ENCODE measurements around the gene GMDS. TPM values are rescaled to one million over a fixed set of nuclear protein-coding genes. Genes with fewer than 3 reads are reported as not detected.

Gene GMDS
- total RNA-seq, 1 donor from 2014 or later, result 18.1 TPM

DNA sequence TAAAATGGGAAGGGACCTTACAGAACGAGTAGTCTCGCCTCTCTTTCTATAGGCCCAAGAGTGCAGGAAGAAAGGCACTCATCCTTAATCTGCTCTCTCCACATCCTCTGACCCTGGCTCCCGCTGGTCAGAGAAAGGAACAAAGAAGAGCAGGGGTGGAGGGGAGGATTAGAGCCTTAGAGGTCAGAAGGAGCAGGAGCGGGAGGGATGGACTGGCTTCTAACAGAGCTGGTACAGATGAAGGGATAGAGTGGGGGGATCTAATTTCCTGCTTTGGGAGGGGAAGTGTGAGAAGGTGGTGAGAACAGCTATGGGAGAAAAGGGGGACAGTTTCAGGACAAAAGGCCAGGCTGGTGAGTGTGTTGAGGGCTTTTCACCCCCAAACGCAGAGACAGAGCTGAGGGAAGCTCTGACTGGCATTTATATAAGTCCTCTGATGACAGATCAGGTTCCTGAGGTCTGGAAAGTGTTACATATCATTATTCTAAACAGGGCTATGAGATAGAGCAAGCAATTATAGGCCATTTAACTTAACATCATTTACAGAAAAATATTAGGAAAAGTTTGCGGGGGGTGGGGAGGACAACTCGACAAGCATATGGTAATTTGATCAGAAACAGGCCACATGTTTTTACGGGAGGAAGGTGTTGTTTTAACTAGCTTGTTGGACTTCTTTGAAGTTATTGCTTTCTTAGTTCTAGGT lies 524.6 kb downstream of the GMDS start:
- DNase-seq (ENCODE audit: low read depth, low spot score), result no peak

DNA sequence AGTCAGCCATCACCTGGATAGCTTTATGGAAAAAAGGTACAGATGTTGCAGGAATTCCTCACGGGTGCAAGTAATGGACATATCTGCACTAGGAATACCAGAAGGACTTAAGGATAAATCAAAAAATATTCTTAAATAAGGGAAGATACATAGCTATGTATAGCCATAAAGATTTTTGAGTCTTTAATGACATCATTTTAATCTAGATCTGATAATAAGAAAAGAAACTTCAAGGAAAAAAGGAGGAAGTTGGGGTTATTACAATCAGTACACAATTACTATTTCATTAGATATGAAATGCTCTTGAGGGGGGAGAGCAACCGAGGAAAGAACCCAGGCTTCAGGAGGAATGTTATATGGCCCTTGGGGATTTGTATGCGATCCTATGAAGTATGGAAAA lies 525.5 kb downstream of the GMDS start:
- no peak for DNase-seq (ENCODE audit: low read depth, low spot score)

DNA sequence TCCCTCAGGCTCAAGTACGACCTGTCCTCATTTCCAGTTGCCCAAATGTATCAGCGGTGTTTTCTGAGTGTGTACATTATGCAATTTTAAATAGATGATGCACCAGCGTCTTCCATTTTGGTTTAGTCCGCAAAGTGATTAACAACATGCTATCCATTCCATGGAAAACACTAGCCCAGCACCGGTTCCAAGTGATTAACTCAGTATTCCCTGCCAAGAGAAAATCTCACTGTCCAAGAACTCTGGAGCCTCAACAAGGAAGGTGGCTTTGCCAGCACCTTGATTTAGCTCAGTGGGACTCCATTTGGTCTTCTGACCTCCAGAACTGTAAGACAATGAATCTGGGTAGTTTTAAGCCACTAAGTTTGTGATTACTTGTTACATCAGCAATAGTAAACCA lies 528.5 kb downstream of the GMDS start:
- no peak for DNase-seq (ENCODE audit: low read depth, low spot score)

DNA sequence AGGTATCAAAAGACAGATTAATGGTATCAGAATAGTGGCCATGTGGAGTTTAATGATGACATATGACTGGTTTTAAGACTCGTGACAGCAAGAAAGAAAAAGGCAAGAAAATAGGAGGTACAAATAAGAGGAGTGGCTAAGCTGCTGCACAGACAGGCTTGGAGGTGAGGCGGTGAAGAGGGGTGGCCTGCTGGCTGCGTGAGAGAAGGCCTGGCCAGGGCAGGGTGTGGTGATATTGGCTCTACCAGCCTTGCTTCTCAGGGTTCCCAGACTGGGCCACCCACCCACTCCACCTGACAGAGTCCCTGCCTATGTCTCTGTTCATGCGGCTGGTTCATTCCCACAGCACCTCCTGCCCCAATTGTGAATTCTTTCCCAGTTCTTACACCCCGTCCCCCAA lies 529.0 kb downstream of the GMDS start:
- DNase-seq (ENCODE audit: low read depth, low spot score), result no peak

DNA sequence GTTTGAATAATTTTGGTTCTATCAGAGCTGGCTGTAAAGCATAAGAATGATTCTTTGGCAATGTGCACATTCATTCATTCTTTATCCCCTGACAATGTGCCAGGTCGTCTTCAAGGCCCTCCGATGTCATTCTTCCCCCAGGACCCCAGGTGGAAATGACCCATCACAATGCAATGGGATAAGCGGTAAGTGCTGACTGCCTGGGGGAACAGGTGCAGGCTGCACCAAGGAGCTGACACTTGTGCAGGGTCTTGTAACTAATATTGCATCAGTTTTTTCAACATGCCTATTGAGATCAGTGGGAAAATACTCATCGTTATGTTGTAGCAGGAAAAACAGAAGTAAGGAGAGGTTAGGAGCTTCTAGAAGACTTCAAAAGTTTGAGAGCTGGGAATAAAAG lies 530.1 kb downstream of the GMDS start:
- DNase-seq (ENCODE audit: low read depth, low spot score), result no peak

DNA sequence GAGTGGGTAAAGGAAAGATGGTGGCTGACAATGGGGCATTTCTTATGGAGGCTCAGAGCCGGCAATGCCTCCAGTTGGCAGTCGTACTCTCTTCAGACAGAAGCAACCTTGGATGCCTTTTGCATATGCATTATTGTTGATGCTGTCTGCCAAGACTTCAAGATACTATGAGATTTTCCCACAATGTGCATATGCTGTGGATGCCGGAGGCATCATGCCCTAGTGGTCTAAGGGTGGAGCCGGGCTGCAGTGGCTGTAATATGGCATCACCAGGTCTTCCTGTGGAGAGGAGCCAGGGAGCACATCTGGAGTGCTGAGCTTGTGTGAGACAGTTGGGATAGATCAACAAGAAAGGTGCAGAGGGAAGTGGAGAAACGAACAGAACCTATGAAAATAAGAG lies 530.8 kb downstream of the GMDS start:
- no peak for DNase-seq (ENCODE audit: low read depth, low spot score)

DNA sequence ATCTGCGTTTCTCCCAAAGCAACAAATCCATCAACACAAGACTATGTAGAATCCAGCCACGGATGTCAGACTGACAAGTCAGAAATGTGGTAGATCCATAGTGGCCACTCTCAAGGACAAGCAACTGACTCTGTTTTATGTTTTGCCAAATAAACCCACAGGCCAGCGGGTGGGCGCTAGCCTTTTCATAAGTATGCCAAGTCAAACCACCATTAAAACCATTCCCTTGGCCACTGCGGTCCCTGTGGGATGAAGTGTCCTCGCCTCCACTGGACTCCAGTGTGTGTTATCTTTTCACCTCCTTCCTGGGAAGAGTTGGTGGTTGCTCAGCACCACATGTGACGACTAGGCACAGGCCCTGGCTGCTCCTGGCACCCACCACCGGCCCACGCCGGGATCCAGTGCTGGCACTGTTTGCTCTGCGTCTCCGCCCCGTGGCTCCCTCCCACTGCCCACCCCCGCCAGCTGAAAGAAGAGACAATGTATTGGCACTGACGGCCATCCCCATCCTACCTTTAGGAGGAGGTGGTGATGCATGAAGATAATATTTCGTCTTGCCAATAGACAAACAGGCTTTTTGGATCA lies 532.3 kb downstream of the GMDS start:
- DNase-seq (ENCODE audit: low read depth, low spot score), result no peak

DNA sequence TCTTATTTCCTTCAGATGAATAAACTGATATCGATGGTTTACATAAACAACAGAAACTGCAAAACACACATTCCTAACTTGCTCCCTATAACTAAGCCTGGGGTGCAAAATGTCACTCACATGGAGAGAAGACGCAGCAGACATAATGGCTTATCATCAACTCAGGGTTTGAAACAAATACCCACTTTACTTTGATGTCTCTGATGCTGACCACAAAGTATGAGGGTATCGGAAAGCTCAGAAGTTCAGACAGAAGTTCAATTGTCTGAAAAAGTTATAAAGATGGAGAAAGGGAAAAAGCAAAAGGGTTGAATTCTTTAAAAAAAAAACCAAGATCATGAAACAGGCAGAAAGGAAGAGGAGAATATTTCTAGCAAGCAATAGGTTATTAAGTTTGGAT lies 533.0 kb downstream of the GMDS start:
- DNase-seq (ENCODE audit: low read depth, low spot score), result no peak

DNA sequence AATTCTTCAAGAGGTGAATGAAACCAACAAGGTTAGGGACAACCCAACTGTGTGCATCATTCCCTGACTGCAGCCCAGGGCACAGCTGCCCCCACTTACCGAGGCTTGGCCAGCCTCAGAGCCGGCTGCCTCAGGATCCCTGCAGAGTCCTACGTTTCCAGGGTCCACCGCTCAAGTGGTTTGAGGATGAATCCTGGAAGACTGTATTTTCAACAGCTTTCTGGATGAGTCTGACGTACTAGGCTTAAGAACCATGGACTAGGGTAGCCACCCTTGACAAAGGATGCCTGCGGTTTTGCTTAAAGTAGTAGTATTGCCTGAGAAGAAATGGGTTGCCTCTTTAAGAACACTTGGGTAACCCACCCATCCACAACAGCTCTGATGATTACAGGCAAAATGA lies 534.3 kb downstream of the GMDS start:
- no peak for DNase-seq (ENCODE audit: low read depth, low spot score)

DNA sequence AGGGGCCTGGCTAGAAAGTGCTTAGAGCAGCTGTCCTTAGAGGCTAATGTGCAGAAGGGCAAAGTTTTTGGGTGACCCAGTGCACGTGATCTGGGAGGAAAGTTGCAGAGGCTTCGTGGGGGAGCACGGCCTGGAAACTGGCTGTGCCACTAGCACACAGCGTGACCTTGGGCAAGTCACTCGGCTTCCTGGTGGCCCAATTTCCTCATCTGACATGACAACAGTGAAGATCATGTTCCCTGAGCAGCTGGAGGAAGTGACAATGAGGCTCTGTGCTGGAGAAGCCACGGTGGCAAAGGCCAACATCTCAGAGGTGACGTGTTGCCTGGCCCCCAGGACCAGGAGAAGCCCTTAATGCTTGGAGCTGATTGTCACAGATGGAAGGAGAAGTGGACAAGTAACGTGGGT lies 536.2 kb downstream of the GMDS start:
- no peak for DNase-seq (ENCODE audit: low read depth, low spot score)

DNA sequence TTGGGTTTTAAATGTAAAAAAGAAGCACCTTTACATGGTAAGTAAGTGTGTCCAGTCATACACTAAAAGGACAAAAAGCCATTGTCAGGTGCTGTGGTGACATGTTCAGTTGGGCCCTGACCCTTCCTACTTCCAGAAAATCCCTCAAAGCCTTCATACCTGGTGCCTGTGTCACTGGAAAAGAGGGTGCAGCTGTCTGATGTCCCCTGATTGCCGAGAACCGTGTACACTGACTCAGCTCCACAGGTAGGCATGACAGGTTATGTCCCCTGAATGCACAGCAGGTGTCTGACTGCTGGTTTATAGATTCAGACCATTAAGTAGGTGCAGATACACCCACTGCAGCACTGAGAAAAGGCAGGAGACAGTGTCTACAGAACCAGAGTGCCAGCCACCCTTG lies 536.6 kb downstream of the GMDS start:
- no peak for DNase-seq (ENCODE audit: low read depth, low spot score)

DNA sequence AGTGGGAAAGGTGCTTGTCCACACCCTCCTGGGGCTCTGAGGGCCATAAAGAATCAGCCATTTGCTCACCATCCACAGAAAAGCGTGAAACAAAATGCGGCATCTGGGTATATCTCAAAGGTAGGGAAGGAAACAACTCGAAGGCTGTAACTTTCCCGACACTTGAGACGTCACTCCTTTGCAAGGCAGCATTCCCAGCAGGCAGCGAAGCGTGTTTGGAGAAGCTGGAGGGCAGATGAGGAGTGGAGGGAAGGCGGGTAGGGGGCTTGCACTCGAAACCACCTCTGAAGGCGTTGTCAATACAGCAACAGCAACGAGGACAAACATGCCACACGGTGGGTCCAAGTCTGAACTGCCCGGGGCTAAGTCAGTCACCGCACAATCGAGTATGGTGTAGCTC lies 537.3 kb downstream of the GMDS start:
- no peak for DNase-seq (ENCODE audit: low read depth, low spot score)

DNA sequence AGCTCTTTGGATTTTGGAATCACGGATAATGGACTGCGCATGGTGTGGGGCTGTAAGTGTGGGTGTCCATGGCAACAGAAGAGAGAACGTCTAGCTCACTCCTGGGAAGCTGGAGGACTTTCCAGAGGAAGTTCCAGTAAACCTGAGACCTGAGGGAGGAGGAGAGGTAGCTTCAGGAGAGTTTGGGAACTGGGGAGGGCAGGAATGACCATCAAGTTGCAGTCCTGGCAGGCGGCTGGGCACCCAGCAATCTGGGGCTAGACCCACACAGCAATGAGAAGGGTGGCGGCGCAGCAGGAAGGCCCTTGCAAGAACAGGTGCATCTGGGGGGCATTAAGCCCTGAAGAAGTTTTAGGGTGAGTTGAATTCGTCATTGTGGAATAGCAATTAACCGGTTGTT lies 539.8 kb downstream of the GMDS start:
- DNase-seq (ENCODE audit: low read depth, low spot score), result no peak

DNA sequence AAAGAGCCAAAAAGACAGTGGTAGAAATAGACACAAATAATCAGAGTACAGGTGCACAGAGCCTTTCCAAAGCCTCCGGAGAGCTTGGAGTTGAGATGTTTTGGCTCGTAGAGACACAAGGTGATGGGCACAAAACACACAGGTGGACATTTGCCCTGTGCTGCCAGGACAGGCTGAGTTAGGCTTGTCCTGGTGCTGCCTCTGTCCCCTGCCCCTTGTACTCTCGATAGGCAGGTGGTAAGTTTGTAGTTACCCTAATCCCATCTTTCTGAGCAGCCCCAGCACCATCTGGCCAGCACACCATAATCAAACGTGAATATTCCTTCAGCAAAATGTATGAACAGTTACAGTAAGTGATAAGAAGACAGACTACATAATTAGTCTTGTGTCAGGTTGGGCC lies 540.2 kb downstream of the GMDS start:
- DNase-seq (ENCODE audit: low read depth, low spot score), result no peak

DNA sequence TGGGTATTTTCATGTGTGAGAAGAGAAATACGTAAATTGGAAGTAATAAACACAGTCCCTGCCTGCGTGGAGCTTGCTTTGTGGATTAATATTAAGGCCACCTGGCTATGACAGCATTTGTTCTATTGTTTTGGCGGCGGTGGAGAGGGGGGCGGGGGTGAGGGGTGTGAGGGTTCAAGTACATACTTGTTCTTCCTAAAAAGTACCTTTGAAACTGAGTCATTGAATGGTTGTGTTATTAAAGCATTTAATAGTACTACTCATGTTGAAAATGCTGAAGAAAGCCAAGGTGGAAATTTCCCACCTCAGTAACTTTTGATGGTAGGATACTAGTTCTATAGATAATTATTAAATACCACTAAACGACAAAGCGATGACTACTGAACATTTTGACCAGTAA lies 540.7 kb downstream of the GMDS start:
- no peak for DNase-seq (ENCODE audit: low read depth, low spot score)

DNA sequence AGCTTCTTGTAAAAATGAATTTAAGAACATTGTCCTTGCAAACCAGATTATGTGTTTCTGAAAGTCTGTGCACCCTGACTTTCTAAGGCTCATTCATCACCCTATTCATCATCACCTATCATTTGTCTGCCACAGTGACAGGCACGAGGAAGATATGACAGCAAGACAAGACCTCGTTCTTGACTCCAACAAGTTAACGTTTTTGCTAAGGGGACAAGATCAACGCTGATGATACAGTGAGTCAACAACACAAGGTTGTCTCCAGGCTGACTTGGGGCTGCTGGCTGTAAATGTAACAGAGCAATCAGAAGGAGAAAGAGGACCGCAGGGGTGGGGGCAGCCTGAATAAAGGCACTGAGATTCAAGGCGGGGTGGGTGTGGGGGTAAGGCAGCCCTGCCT lies 541.5 kb downstream of the GMDS start:
- DNase-seq (ENCODE audit: low read depth, low spot score), result no peak

DNA sequence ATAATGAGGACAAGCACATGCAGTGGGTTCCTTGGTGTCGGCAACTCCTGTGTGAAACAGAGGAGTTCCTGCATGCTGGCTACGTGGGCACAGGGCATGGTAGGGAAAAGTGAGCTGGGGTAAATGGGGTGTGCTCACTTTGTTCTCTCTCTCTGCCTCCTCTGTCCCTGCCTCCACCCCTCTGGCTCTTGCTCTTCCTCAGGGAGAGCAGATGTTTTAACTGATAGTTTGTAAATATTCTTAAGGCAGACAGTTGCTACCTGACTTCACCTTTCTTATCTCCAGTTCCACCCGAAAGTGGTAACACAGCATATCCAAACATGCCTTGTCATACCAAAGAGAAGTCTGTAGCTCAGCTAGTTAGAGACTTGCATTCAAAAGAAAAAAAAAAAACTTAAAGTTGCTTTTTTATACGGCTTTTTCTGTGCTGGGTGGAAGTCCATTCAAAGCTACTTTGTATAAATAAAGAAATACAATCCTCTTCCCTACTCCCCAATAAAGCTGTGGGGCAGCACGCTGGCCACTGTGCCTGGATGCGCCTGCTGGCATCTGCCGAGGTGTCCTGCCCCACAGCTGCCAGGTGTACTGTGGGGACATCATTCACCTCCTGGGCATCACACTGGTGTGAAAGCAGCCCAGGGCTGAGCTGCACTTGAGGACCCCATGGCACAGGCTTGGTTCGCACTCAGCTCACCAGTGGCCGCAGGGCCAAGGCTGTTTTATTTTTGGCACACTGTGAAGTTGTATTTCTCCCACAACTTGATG lies 542.1 kb downstream of the GMDS start:
- no peak for DNase-seq (ENCODE audit: low read depth, low spot score)

DNA sequence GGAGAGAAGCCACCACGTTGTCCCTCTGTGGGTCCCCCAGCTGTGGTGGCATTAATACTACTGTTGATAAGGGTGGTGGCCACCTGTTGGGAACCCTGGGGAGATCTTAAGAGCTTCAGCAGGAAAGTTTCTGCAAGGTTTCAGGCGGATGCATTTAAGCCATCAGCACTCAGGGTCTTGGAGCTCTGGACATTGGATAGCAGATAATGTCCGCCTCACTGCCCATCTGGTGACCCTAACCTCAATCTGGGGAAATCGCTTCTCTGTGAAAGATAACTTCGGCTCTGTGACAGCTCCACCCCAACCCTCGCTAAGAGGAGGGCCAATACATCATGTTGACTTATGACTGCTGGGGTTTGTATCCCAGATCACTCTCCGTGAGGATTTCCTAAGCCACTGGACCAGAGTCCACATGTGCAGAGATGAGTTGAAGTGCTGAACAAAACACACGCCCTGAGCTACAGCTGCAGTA lies 542.8 kb downstream of the GMDS start:
- no peak for DNase-seq (ENCODE audit: low read depth, low spot score)

DNA sequence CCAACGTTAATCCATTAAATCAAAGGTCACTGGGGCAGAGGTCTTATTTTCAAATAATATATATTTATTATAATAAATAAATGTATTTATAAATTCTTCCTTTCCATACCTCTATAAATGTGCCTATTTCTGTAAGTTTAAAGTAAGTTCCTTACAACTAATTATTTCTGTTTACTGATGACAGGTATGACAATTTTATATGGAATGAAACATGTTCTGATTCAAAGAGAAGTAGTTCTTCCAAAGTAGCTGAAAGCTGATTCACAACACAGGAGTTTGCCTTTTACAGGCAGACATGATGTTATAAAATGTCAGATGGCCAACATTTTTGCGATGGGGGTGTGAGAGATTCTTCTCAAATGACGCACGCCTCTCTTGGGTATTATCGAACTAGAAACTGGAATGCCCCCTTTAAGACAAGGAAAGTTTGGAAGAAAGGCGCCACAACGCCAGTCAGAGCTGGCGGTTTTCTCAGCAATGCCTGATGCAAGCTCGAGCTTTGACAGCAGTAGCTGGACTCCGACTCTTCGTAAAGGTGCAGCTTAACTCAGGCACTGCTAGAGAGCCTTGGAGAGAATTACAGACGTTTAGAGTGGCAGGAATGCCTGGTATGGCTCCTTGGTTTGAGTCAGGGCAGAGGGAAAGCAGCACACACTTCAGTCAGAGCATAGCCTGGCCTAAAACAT lies 543.6 kb downstream of the GMDS start:
- DNase-seq (ENCODE audit: low read depth, low spot score), result no peak

DNA sequence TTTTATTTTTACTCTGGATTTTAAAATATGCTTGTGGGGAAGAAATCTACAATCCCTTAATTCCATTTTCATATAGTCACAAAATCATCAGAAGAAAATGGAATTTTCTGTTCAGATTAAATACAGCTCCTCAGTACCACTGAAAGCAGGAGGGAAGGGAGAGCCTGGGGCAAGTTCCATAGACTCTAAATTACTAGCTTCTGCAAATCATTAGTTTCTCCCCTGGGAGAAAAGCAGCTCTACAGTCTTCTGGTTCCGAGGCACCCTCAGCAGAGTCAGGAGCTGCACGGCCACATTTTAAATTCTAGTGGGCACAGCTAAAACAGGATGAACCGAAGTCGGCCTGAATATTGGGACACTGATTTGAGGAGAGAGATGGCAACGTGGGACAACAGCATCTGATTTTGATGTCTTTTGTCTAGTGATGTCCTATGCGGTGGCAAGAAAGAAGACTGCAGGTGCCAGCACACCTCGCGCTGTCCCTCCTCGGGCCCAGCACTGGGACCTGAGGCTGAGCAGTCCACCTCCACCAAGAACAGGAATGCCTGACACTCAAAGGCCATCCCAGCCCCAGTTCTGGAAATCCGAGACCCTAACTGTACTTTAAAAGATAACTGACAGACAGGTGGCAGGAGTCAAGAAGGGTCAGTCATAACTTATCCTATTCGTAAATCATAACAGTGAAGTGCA lies 545.0 kb downstream of the GMDS start:
- no peak for DNase-seq (ENCODE audit: low read depth, low spot score)

DNA sequence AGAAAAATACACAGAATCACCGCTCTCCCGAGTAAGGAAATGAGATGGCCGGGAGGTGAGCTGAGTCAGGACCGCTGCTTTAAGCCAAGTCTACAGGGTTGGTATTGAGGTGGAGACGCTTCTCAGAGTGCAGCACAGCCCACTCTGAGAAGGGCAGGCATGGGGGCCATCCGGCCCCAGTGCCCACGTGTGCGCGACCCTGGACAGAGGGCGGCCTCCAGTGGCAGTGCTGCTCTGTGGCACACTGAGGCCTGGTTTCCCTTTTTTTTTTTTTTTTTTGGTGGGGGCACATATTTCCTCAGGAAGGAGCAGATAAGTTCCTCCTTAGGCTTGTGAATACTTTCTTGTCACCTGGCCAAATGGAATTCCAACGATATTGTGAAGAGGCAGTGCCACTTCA lies 546.9 kb downstream of the GMDS start:
- DNase-seq (ENCODE audit: low read depth, low spot score), result no peak
